IMR-90 (cell line): ENCODE measurements around the gene RFPL1.

Source experiments
- BHLHE40 ChIP-seq: fragments of 150-350 bp; IDR thresholded peaks from 2 replicates; pipeline ENCODE4 v1.6.1; 2016; ENCODE audit warnings: mild to moderate bottlenecking, low read depth, low read length
- CEBPB ChIP-seq: IDR thresholded peaks from 2 replicates; pipeline ENCODE4 v1.6.1; 2012; ENCODE audit warnings: low read depth, low read length, improper control_type of control experiment
- CHD1 ChIP-seq: IDR thresholded peaks from 2 replicates; pipeline ENCODE4 v1.6.1; 2012; ENCODE audit warnings: low read depth, low read length, improper control_type of control experiment
- CTCF ChIP-seq: conservative IDR thresholded peaks from 2 replicates; pipeline ENCODE4 v1.5.1; 2012; ENCODE audit warnings: mild to moderate bottlenecking, low read depth, low read length, improper control_type of control experiment
- ELK1 ChIP-seq: fragments of 150-350 bp; IDR thresholded peaks from 2 replicates; pipeline ENCODE4 v1.6.1; 2016; ENCODE audit warnings: low read depth, mild to moderate bottlenecking, low read length, moderate library complexity, borderline replicate concordance
- FOS ChIP-seq: fragments of 150-350 bp; IDR thresholded peaks from 2 replicates; pipeline ENCODE4 v1.6.1; 2016; ENCODE audit warnings: low read depth, low read length
- MAZ ChIP-seq: IDR thresholded peaks from 2 replicates; pipeline ENCODE4 v1.6.1; 2012; ENCODE audit warnings: low read depth, mild to moderate bottlenecking, low read length, improper control_type of control experiment, moderate library complexity, borderline replicate concordance
- MXI1 ChIP-seq: IDR thresholded peaks from 2 replicates; pipeline ENCODE4 v1.6.1; 2012; ENCODE audit warnings: low read depth, mild to moderate bottlenecking, low read length, moderate library complexity, borderline replicate concordance
- NFE2L2 ChIP-seq: fragments of 150-350 bp; IDR thresholded peaks from 2 replicates; pipeline ENCODE4 v1.6.1; 2016; ENCODE audit warnings: low read depth, mild to moderate bottlenecking, low read length
- POLR2A ChIP-seq: IDR thresholded peaks from 2 replicates; pipeline ENCODE4 v1.6.1; 2012; ENCODE audit warnings: mild to moderate bottlenecking, low read depth, low read length
- RAD21 ChIP-seq: IDR thresholded peaks from 2 replicates; pipeline ENCODE4 v1.6.1; 2012; ENCODE audit warnings: low read length, improper control_type of control experiment
- RFX5 ChIP-seq: IDR thresholded peaks from 2 replicates; pipeline ENCODE4 v1.8.0; 2012; ENCODE audit warnings: low read depth, mild to moderate bottlenecking, low read length, moderate library complexity
- SMC3 ChIP-seq: fragments of 150-350 bp; IDR thresholded peaks from 2 replicates; pipeline ENCODE4 v1.6.1; 2016; ENCODE audit warnings: low read depth, mild to moderate bottlenecking, antibody characterized with exemption, low read length, moderate library complexity
- USF2 ChIP-seq: fragments of 150-350 bp; IDR thresholded peaks from 2 replicates; pipeline ENCODE4 v1.6.1; 2017; ENCODE audit warnings: mild to moderate bottlenecking, antibody characterized with exemption, low read length, low read depth

- TF ChIP-seq CTCF: no peak
- no peak for TF ChIP-seq CEBPB
- no peak for TF ChIP-seq USF2
- no peak for TF ChIP-seq RAD21
- TF ChIP-seq CHD1: no peak
- TF ChIP-seq SMC3: no peak
- TF ChIP-seq FOS: no peak
- no peak for TF ChIP-seq POLR2A
- no peak for TF ChIP-seq ELK1
- TF ChIP-seq MAZ: no peak
- TF ChIP-seq RFX5: no peak
- no peak for TF ChIP-seq NFE2L2
- TF ChIP-seq MXI1: no peak
- no peak for TF ChIP-seq BHLHE40
Measured at GRCh38 chr22:29443452-29443851, 5.1 kb downstream of the RFPL1 start.
